GM21360 (cell line): ENCODE measurements around the gene BMI1.
A peak's percentile ranks its signal among the peaks of the same experiment; 100 is the strongest.
"Not testable (repeated sequence)": the region's sequence is repeated elsewhere in the genome, so short reads cannot be mapped to it uniquely, and the experiment has no call there.

ENCODE experiments used
- ATAC-seq: cut with Tn5 transposase; IDR thresholded peaks from one replicate; pipeline ENCODE4 v1.9.1; 2021; ENCODE audit warnings: mild to moderate bottlenecking, moderate library complexity; ENCODE audit not compliant: unreplicated experiment

The BMI1 gene

GRCh38 chr10:22320591-22321155, at the start of gene BMI1:
Gene BMI1 (plus strand): TSS chr10:22321099. CDS start chr10:22326450, 5,351 bp downstream.
- peak; percentile 19 for ATAC-seq

GRCh38 chr10:22271786-22272185, 49.1 kb upstream of the BMI1 start:
- no peak for ATAC-seq

- ATAC-seq, result no peak
Observed at GRCh38 chr10:22278441-22278782, 42.5 kb upstream of the BMI1 start.

- ATAC-seq, result no peak
Observed at GRCh38 chr10:22280078-22280477, 40.8 kb upstream of the BMI1 start.

GRCh38 chr10:22285130-22285529, 35.8 kb upstream of the BMI1 start:
- no peak for ATAC-seq

GRCh38 chr10:22293747-22294404, 27.0 kb upstream of the BMI1 start:
- ATAC-seq, result no peak

GRCh38 chr10:22294694-22295093, 26.2 kb upstream of the BMI1 start:
- ATAC-seq, result no peak

GRCh38 chr10:22301193-22301592, 19.7 kb upstream of the BMI1 start:
- ATAC-seq, result no peak

GRCh38 chr10:22303461-22303860, 17.4 kb upstream of the BMI1 start:
- ATAC-seq, result no peak

GRCh38 chr10:22305721-22306120, 15.2 kb upstream of the BMI1 start:
- ATAC-seq, result no peak

GRCh38 chr10:22308390-22308789, 12.5 kb upstream of the BMI1 start:
- ATAC-seq, result peak; percentile 96

- ATAC-seq, result no peak
Observed at GRCh38 chr10:22309180-22310000, 11.5 kb upstream of the BMI1 start.

- ATAC-seq, result not testable (repeated sequence)
Observed at GRCh38 chr10:22310012-22310411, 10.9 kb upstream of the BMI1 start.

- ATAC-seq, result no peak
Observed at GRCh38 chr10:22310928-22311327, 10.0 kb upstream of the BMI1 start.

GRCh38 chr10:22314852-22315251, 6.0 kb upstream of the BMI1 start:
- no peak for ATAC-seq

- ATAC-seq, result peak; percentile 7
Observed at GRCh38 chr10:22315455-22316285, 5.2 kb upstream of the BMI1 start.

GRCh38 chr10:22316286-22317075, 4.4 kb upstream of the BMI1 start, which contains the start of gene COMMD3:
Gene COMMD3 (plus strand): TSS chr10:22316388. CDS start chr10:22316418, 30 bp downstream.
- peak; percentile 60 for ATAC-seq

- peak; percentile 15 for ATAC-seq
Observed at GRCh38 chr10:22317076-22317370, 3.9 kb upstream of the BMI1 start.

GRCh38 chr10:22317771-22318565, 2.9 kb upstream of the BMI1 start:
- no peak for ATAC-seq

GRCh38 chr10:22318772-22319171, 2.1 kb upstream of the BMI1 start:
- no peak for ATAC-seq
